Mammary epithelial cell (primary cell): ENCODE measurements around the gene ARID1B.

Experiments used
- EZH2 ChIP-seq: IDR thresholded peaks from 2 replicates; pipeline ENCODE4 v1.6.1; 2012; ENCODE audit warnings: low read length, inconsistent platforms, borderline replicate concordance
- TF ChIP-seq, protein P1 (sequence below), 2 donors: IDR thresholded peaks in 1 of 2; conservative IDR thresholded peaks in 1 of 2; 2 replicates each; pipeline ENCODE4 v1.5.1; 2011 to 2012; ENCODE audit warnings: inconsistent platforms in 2 of 2, low read length in 2 of 2, mild to moderate bottlenecking in 2 of 2, control low read depth in 1 of 2, low read depth in 1 of 2; ENCODE audit not compliant: insufficient read depth in 1 of 2; ENCODE audit errors: extremely low read depth in 1 of 2

DNA sequence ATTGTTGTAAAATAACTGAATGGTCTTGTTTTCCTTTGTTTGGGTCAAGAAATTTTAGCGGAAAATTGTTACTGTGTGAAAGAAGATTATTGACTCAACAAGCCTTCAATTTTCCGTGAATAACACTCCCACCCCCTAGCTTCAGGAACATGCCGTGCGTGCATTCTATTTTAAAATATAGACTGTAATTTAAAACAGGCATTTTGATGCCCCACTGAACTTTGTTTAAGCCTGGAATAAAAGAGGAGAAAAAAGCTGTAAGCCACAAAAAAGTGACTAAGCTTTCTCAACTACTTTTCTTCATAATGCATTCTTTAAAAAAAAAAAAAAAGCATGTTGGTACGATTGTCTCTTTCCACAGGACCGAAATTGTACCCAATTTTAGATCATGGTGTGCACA is 166.0 kb downstream of the ARID1B start:
- TF ChIP-seq, protein P1, sequence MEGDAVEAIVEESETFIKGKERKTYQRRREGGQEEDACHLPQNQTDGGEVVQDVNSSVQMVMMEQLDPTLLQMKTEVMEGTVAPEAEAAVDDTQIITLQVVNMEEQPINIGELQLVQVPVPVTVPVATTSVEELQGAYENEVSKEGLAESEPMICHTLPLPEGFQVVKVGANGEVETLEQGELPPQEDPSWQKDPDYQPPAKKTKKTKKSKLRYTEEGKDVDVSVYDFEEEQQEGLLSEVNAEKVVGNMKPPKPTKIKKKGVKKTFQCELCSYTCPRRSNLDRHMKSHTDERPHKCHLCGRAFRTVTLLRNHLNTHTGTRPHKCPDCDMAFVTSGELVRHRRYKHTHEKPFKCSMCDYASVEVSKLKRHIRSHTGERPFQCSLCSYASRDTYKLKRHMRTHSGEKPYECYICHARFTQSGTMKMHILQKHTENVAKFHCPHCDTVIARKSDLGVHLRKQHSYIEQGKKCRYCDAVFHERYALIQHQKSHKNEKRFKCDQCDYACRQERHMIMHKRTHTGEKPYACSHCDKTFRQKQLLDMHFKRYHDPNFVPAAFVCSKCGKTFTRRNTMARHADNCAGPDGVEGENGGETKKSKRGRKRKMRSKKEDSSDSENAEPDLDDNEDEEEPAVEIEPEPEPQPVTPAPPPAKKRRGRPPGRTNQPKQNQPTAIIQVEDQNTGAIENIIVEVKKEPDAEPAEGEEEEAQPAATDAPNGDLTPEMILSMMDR (conservative IDR thresholded peaks at IDR 0.05 in 1 of 2, IDR thresholded peaks at IDR 0.05 in 1 of 2; ENCODE audit: extremely low read depth in 1 of 2, insufficient read depth in 1 of 2, low read depth in 1 of 2, low read length in 2 of 2) = no peak
- no peak for TF ChIP-seq EZH2
